Ascending aorta (tissue), 2 donors: Measurements from ENCODE around the gene DARS1. TPM values are rescaled to one million over a fixed set of nuclear protein-coding genes. Genes with fewer than 3 reads are reported as not detected.
A peak's percentile ranks its signal among the peaks of the same experiment; 100 is the strongest.

ENCODE experiments used
- DNase-seq, 2 donors: peaks; one replicate each; pipeline ENCODE4 v3.0.0-alpha.2; 2019; ENCODE audit warnings: low spot score in 2 of 2
- H3K27ac ChIP-seq, 2 donors: fragments of 200-600 bp; sonication (generic); one replicate each; pipeline ENCODE4 v1.5.1; 2016 to 2017; ENCODE audit warnings: mild to moderate bottlenecking in 1 of 2
- H3K27me3 ChIP-seq: fragments of 200-600 bp; sonication (generic); one replicate; pipeline ENCODE4 v1.5.1; 2017
- H3K36me3 ChIP-seq, 2 donors: fragments of 200-600 bp; sonication (generic); one replicate each; pipeline ENCODE4 v1.5.1; 2016
- H3K4me1 ChIP-seq, 2 donors: fragments of 200-600 bp; sonication (generic); one replicate each; pipeline ENCODE4 v1.5.1; 2016 to 2017; ENCODE audit warnings: mild to moderate bottlenecking in 1 of 2
- H3K4me3 ChIP-seq, 2 donors: fragments of 200-600 bp; sonication (generic); one replicate each; pipeline ENCODE4 v1.5.1; 2016 to 2017; ENCODE audit warnings: mild to moderate bottlenecking in 1 of 2
- H3K9me3 ChIP-seq, 2 donors: fragments of 200-600 bp; sonication (generic); one replicate each; pipeline ENCODE4 v1.5.1; 2016
- CTCF ChIP-seq, 3 experiments: fragments of 200-600 bp in 2 of 3; fragments of 450-650 bp in 1 of 3; sonication (generic) in 2 of 3; IDR thresholded peaks; one replicate each; pipeline ENCODE4 v1.5.1; 2016 to 2019; ENCODE audit warnings: antibody characterized with exemption in 3 of 3, mild to moderate bottlenecking in 1 of 3, moderate library complexity in 1 of 3
- intact Hi-C: fragments of 100-400 bp; cut with DNase I; formaldehyde crosslinking; loops from one replicate; pipeline ENCODE4 v1.15.1; 2023
- total RNA-seq: library from RNA; depleted of rRNA; stranded (reverse); fragments of >200 nt; gene quantifications from one replicate; pipeline ENCODE4 v1.1.0, GENCODE V29; 2016

Gene DARS1
- total RNA-seq, 1 donor from 2014 or later, result 11.6 TPM

- Histone ChIP-seq H3K9me3 (no peaks in the 10 kb centered on the region), H3K27ac (no peak overlapping the region), H3K36me3 (no peaks in the 10 kb centered on the region), H3K4me3 (no peak overlapping the region), H3K4me1 (no peaks in the 10 kb centered on the region), H3K27me3 (no peaks in the 10 kb centered on the region)
- intact Hi-C loops, result no loop called here
- no peak for DNase-seq
- no peak for TF ChIP-seq CTCF (IDR thresholded peaks at IDR 0.05)
Observed at GRCh38 chr2:136012315-136012714, 26.9 kb upstream of the DARS1 start.

GRCh38 chr2:136010126-136010525, 24.7 kb upstream of the DARS1 start:
- no peak overlapping the region for H3K27ac ChIP-seq
- TF ChIP-seq CTCF (IDR thresholded peaks at IDR 0.05), result no peak

GRCh38 chr2:136008205-136008865, 22.9 kb upstream of the DARS1 start:
- H3K4me3 ChIP-seq, result no peak overlapping the region
- peak; percentile 61 to 80 for DNase-seq

More at GRCh38 chr2:136010126-136010525, 24.7 kb upstream of the DARS1 start:
- Histone ChIP-seq H3K9me3 (no peaks in the 10 kb centered on the region), H3K4me1 (no peaks in the 10 kb centered on the region), H3K27me3 (no peaks in the 10 kb centered on the region), H3K36me3 (no peaks in the 10 kb centered on the region), H3K4me3 (no peak overlapping the region)
- intact Hi-C loops, result no loop called here
- DNase-seq, result no peak

GRCh38 chr2:136006658-136007057, 21.2 kb upstream of the DARS1 start:
- Histone ChIP-seq H3K27ac (no peak overlapping the region), H3K9me3 (no peaks in the 10 kb centered on the region), H3K36me3 (no peaks in the 10 kb centered on the region), H3K27me3 (no peaks in the 10 kb centered on the region), H3K4me1 (no peaks in the 10 kb centered on the region), H3K4me3 (no peak overlapping the region)
- intact Hi-C loops, result no loop called here
- TF ChIP-seq CTCF (IDR thresholded peaks at IDR 0.05), result no peak
- no peak for DNase-seq

More at GRCh38 chr2:136008205-136008865, 22.9 kb upstream of the DARS1 start:
- no peaks in the 10 kb centered on the region for H3K27me3 ChIP-seq
- H3K36me3 ChIP-seq, result no peaks in the 10 kb centered on the region
- no peak overlapping the region for H3K27ac ChIP-seq
- TF ChIP-seq CTCF (IDR thresholded peaks at IDR 0.05), result no peak
- intact Hi-C loops, result no loop called here
- no peaks in the 10 kb centered on the region for H3K4me1 ChIP-seq
- H3K9me3 ChIP-seq, result no peaks in the 10 kb centered on the region

- no peak overlapping the region for H3K27ac ChIP-seq
- no peaks in the 10 kb centered on the region for H3K27me3 ChIP-seq
- no peaks in the 10 kb centered on the region for H3K4me1 ChIP-seq
- TF ChIP-seq CTCF (IDR thresholded peaks at IDR 0.05), result no peak
- H3K9me3 ChIP-seq, result no peaks in the 10 kb centered on the region
- H3K4me3 ChIP-seq, result no peak overlapping the region
- intact Hi-C loops, result no loop called here
- no peaks in the 10 kb centered on the region for H3K36me3 ChIP-seq
- no peak for DNase-seq
Observed at GRCh38 chr2:136005462-136006196, 20.2 kb upstream of the DARS1 start.
